Activated CD8-positive, alpha-beta memory T cell treated with anti-CD3 and anti-CD28 coated beads, Interleukin-2, amount 50 U/mL, for 1 hour (primary cell): Measurements from ENCODE around the gene GAS2L1.
"Not testable (repeated sequence)": the region's sequence is repeated elsewhere in the genome, so short reads cannot be mapped to it uniquely, and the experiment has no call there.

Experiments used
- DNase-seq: peaks from one replicate; pipeline ENCODE4 v3.0.0-alpha.2; 2020; ENCODE audit errors: extremely low read depth

Gene GAS2L1

GRCh38 chr22:29342177-29342576 lies 35.7 kb downstream of the GAS2L1 start:
- no peak for DNase-seq

DNA sequence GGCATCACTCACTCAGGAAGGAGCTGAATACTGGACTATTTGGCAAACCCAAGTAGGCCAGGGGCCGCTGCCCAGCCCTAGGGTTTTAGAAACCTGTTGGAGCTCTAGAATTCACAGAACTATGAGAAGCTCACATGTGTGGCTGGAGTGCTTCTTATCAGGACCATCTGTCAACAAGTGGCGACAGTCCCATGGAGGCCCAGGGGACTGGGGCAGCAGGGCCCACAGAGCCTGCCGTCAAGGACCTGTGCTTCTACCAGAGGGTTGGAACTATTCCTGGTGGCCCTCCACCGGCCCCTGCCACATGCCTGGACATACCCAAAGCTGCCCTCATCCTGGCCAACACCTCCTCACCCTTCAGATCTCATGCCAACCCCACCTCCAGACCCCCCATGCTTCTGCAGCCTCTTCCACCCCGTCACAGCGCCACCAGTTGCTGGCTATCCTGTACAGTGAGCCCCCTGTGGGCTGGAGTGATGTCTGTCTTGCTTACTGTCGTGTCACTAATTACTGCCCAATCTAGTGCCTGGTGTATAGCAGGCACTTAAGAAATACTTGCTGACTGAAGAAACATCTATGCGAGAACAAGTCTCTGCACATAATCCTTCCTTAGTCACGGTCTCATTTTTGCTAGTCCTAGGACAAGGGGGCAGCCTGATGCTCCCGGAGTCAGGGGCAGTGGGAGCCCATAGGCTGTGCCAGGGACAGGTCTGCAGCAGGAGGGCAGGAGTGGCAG lies 36.3 kb downstream of the GAS2L1 start:
- DNase-seq = no peak

GRCh38 chr22:29343313-29343805 lies 36.9 kb downstream of the GAS2L1 start:
- DNase-seq = no peak

- no peak for DNase-seq
Observed at GRCh38 chr22:29344137-29344536, 37.7 kb downstream of the GAS2L1 start.

- not testable (repeated sequence) for DNase-seq
Observed at GRCh38 chr22:29344889-29345288, 38.4 kb downstream of the GAS2L1 start.

DNA sequence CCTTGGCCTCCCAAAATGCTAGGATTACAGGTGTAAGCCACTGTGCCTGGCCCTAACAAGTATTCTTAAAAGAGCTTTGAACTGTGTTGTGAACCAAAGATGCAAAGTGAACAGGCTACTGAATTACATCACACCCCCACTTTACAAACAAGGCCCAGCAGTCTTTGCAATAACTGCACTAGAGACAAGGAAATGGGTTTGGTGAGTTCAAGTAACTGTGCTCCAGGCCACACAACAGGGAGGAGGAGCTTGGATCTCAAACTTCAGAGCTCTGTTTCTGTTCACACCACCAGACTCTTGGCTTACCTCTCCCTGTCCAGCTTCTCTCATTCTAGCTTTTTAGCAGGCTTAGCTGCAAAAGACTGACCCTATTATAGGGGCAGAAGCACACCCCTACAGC lies 39.5 kb downstream of the GAS2L1 start:
- no peak for DNase-seq

DNA sequence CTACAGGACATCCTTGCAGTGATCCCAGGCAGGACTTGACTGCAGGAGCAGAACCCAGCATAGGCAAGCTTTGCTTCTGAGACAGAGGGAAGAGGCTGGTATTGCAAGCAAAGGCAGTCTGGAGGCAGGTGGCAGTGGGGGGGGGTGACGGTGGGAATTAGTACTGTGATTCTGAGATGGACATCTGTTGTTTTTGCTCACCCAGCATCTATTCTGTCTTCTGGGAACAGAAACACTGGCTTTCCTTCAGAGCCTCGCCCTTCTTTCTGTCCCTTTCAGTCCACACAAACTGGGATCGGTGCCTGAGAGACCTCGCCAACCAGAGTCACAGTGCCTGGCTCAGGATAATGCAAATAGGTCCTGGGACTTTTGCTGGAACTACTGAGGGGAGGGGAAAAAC lies 40.2 kb downstream of the GAS2L1 start:
- DNase-seq = no peak

GRCh38 chr22:29348041-29348440 lies 41.6 kb downstream of the GAS2L1 start:
- no peak for DNase-seq

- DNase-seq = no peak
Observed at GRCh38 chr22:29348956-29349355, 42.5 kb downstream of the GAS2L1 start.

DNA sequence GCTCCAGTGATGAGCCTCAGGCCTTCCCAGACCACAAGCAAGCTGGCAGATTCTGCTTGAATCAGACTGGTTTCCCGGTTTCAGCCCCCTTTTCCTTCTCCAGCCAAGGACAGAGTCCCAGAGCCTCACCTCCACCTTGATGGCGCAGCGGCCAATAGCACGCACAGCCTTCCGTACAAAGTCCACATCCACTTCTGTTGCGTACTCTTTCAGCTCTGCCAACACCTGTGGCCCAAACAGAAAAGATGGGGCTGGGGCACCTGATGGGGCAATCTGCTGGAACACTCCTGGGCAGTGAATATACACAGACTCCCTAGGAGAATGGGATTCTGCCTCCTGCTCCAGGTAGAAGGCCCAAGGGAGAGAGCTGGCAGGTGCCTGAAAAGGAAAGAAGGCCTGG lies 44.6 kb downstream of the GAS2L1 start:
- no peak for DNase-seq

- DNase-seq = no peak
Observed at GRCh38 chr22:29351891-29352290, 45.4 kb downstream of the GAS2L1 start.

GRCh38 chr22:29352778-29353177 lies 46.3 kb downstream of the GAS2L1 start:
- no peak for DNase-seq

DNA sequence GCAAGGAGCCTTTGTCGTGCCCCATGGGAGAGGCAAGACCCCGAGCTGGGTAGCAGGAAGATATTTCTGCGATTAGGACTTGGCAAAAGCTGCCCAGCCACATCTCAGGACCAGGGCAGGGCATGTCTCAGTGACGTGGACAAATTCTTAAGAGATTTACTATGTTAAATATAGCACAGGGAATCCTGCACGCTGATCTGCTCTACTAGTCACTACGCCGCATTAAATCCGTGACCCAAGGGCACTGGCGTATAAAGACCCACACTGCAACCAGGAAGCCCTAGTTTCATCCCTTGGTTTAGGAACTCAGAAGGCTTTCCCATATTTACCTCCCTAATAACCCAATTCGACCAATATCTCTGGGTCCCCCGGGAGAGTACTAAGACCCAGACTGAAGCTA lies 46.8 kb downstream of the GAS2L1 start:
- DNase-seq = no peak

- DNase-seq = no peak
Observed at GRCh38 chr22:29353860-29354259, 47.4 kb downstream of the GAS2L1 start.

DNA sequence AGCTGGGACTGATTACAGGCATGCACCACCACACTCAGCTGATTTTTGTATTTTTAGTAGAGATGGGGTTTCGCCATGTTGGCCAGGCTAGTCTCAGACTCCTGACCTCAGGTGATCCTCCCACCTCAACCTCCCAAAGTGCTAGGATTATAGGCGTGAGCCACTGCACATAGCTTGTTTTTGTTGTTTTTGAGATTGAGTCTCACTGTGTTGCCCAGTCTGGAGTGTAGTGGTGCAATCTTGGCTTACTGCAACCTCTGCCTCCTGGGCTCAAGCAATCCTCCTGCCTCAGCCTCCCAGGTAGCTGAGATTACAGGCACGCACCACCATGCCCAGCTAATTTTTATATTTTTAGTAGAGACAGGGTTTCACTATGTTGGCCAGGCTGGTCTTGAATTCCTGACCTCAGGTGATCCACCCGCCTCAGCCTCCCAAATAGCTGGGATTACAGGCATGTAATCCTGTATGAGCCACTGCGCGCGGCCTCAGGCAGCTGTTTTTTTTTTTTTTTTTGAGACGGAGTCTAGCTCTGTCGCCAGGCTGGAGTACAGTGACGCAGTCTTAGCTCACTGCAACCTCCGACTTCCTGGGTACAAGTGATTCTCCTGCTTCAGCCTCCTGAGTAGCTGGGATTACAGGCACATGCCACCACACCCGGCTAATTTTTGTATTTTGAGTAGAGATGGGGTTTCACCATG lies 50.9 kb downstream of the GAS2L1 start:
- not testable (repeated sequence) for DNase-seq

GRCh38 chr22:29359469-29359868 lies 53.0 kb downstream of the GAS2L1 start:
- no peak for DNase-seq
